Measurements from ENCODE around the gene CDCA5. TPM values are rescaled to one million over a fixed set of nuclear protein-coding genes. Genes with fewer than 3 reads are reported as not detected.

The CDCA5 gene
- total RNA-seq, 1 donor: 15.5 TPM

DNA sequence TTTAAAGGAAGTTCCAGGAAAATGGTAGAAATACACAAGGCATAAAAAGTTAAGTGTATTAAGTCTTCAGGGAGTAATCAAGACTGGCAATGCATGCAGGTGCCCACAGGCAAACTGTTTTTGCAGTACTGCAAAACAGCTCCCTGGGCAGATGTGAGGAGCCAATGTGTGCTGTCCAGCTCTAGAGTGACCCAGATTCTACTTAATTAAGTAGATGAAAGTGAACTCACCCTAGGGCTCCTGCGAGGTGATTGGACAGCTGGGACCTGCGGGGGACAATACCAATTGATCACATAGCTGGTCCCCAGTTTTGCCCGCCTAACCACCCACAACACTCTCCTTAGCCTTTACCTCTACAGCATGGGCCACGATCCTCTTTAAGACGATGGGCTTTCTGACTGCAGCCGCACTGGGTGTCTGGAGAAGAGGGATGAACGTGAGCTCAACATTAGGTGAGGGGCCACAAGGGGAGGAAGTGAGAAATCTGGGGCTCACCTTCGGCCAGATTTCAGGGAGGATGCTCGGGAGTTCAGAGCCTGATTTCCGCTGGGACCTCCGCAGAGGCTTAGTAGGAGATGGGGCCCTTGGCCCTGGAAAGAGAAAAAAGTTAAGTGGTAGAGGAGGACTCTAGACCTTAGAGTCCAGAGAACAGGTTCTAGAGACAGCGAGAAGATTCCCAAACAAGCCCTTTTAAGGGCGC, 556 bp downstream of the CDCA5 start:
- no peak for TF ChIP-seq CTCF (IDR thresholded peaks at IDR 0.05; ENCODE audit: insufficient read depth, low read depth, low read length)
- peak overlapping the region; percentile 83 for H3K4me3 ChIP-seq (ENCODE audit: low read depth, low read length)
- DNase-seq (ENCODE audit: low read depth): no peak

DNA sequence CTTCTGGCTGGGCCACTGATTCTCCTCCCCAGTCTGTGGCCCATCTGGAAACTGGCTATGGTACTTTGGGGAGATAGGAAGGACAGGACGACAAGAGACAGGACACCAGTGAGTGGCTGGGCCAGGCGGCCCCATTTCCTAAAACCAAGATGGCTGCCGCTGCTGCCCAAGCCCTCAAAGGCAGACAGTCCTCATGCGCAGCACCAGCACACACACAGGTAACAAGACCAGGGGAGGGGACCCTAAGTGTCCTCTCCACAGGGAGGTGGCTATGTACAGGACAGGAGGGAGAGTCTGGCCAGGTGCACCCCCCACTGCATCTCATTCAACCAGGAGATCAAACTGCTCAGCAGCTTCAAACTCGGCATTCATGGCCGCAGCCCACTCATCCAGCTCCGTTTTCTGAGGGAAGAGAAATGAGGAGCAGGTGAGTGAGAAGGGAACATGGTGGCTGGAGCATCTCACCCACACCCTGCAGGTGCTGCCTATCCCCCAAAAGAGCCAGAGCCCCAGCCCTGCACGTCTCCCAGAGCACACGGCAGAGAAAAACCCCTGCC, 5.0 kb downstream of the CDCA5 start:
- H3K4me3 ChIP-seq (ENCODE audit: low read depth, low read length): no peak overlapping the region
- no peak for DNase-seq (ENCODE audit: low read depth)
- TF ChIP-seq CTCF (IDR thresholded peaks at IDR 0.05; ENCODE audit: insufficient read depth, low read depth, low read length): no peak

DNA sequence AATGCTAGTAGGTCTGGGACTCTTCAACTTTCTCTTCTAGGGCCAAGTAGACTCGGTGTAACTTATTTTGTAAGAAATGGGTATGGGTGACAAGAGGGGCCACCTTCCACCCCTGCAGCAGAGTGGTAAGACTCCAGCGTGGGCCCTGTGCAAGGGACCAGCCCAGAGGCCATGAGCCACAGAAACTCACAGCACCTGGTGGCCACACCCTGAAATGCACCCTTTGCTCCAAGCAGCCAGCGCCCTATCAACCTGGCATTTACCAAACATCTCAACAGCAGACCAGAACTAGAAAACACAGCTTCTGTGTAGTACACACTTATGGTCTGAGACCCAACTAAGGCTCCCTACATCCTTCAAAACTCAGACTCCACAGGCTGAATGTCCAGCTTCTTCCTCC, 5.7 kb downstream of the CDCA5 start:
- H3K4me3 ChIP-seq (ENCODE audit: low read depth, low read length): no peak overlapping the region
- TF ChIP-seq CTCF (IDR thresholded peaks at IDR 0.05; ENCODE audit: insufficient read depth, low read depth, low read length): peak; percentile 73
- peak; percentile 35 for DNase-seq (ENCODE audit: low read depth)

DNA sequence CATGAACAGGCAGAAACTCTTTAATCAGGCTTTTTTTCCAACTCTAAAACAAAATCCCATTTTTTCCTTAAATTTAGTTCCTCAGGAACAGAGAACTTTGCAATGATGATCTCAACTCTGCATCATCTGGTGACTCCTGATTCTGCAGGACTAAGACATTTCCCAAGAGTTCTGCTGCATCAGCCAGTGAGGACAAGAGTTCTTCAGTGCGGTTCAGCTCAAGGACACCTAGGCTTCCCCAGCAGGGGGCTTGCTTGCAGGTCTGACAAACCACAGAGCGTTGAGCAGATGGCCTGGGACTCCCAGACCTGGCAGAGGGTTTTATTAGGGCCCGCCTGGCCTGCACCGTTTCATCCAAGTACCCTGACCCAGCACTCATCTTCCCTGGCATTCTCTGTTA, 6.4 kb downstream of the CDCA5 start:
- H3K4me3 ChIP-seq (ENCODE audit: low read depth, low read length): no peak overlapping the region
- no peak for TF ChIP-seq CTCF (IDR thresholded peaks at IDR 0.05; ENCODE audit: insufficient read depth, low read depth, low read length)
- no peak for DNase-seq (ENCODE audit: low read depth)

DNA sequence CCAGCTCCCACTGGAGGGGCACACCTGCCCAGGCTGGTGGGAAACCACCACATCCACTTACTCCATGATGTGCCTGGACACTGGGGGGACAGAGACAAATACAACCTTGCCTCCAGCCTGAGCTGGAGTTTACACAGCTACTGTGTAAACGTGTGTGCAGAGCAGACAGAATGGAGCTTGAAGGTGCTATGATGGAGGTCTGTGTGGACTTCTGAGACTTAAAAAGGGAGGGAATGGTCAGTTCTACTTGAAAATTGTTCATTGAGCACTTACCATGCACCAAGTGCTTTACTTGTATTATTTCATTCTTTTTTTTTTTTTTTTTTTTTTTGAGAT, 11.2 kb downstream of the CDCA5 start:
- TF ChIP-seq CTCF (IDR thresholded peaks at IDR 0.05; ENCODE audit: insufficient read depth, low read depth, low read length): no peak
- no peak for DNase-seq (ENCODE audit: low read depth)

DNA sequence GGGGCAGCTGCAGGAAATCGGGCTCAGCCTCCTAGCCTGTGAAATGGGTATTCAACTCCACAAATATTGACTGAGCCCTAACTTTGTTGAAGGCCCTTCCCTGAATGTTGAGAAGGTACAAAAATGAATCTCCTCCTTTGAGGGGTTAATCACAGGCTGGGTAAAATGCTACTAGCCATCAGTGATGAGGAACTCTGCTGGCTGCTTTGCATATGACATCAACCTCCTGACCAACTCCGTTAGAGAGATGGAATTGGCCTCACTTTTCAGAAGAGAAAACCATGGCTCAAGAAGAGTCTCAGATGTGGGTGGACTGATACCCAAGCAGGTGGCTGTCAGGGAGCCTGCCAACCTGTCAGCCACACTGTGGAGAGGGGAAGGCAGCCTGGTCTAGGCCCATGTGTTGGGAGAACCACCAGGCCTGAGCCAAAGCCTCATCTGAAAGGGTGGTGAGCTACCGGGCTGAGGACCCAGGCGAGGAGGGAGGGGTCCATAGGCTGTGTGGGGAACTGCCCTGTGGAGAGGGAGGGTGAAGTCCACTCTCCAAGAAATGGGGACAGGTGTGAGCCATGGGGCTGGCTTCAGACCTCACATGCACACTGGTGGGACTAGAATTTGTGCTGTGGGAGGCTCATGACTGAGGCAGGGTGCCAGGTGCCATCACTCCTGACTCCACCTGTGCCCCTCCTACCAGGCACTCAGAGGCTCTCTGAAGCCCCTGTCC, 11.8 kb downstream of the CDCA5 start:
- DNase-seq (ENCODE audit: low read depth): no peak
- no peak for TF ChIP-seq CTCF (IDR thresholded peaks at IDR 0.05; ENCODE audit: insufficient read depth, low read depth, low read length)
- H3K4me3 ChIP-seq (ENCODE audit: low read depth, low read length): no peak overlapping the region

More for the DNA sequence above, 11.2 kb downstream of the CDCA5 start:
- no peak overlapping the region for H3K4me3 ChIP-seq (ENCODE audit: low read depth, low read length)

Data from fibroblast of villous mesenchyme (primary cell).